IPS-11a (cell line): ENCODE results near the gene MKX.

Source experiments
- H3K4me3 ChIP-seq: one replicate; pipeline ENCODE4 v1.5.1; 2013; ENCODE audit warnings: low read depth, low read length, control low read depth

The MKX gene

GRCh38 chr10:27742195-27743011 lies 3.2 kb downstream of the MKX start:
- peak overlapping the region; percentile 57 for H3K4me3 ChIP-seq

GRCh38 chr10:27741173-27742091 lies 4.2 kb downstream of the MKX start:
- H3K4me3 ChIP-seq = peak overlapping the region; percentile 57

DNA sequence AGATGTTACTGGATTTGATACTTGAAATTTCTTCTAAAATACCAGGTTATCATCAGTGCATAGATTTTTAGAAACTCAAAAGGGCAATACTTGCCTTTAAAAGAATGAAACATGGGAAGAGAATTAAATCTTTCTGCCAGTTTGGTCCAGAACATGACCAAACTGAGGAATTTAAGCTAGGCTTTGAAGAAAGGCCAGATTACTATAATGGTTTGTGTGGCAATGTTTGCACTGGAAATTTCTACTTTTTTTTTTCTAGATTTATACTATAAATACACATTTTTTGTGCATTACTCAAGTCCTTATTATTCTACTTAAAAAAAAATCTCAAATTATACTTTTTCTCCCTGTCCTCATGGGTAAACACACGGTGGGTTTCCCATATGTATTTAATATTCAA lies 9.2 kb downstream of the MKX start:
- H3K4me3 ChIP-seq = no peak overlapping the region

- no peak overlapping the region for H3K4me3 ChIP-seq
These were observed 15.6 kb downstream of the MKX start for GRCh38 chr10:27730041-27730440.

- no peak overlapping the region for H3K4me3 ChIP-seq
These were observed 17.3 kb downstream of the MKX start for GRCh38 chr10:27728338-27728737.

- H3K4me3 ChIP-seq = no peak overlapping the region
These were observed 21.3 kb downstream of the MKX start for GRCh38 chr10:27724287-27724686.

GRCh38 chr10:27723436-27723835 lies 22.2 kb downstream of the MKX start:
- H3K4me3 ChIP-seq = no peak overlapping the region

DNA sequence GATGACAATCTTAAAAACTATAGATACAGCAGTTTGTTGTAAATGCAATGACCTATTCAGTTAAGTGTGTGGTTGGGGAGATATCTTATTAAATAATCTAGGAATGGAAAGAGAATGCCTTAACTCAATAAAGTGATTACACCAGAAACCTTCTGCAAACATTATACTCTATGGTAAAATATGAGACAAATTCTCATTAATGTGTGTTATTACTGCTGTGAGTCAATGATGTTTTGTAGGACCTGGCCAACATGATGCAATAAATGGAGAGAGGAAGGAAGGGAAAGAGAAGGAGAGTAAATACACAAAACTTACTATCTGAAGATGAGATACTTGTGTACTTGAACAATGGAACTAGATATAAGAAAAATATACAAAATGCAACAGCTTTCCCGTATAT lies 25.1 kb downstream of the MKX start:
- no peak overlapping the region for H3K4me3 ChIP-seq

DNA sequence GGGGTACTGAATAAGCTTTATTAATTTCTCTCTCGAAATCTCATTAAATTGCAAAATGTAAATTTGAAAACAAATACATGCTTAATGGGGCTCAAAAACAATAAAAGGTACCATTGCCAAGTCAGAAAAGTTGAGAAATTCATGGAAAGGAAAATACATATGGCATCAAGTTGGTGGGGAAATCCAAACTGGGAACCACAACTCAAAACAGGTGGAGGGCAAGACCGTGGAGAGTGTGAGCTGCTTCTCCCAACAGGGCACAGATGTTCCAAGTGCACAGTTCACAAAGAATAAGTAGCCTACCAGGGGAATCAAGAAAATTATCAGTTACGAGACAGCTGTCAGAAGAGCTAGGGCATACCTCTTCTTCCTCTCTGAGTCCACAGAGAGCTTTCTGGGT lies 26.6 kb downstream of the MKX start:
- no peak overlapping the region for H3K4me3 ChIP-seq

GRCh38 chr10:27717861-27718260 lies 27.8 kb downstream of the MKX start:
- no peak overlapping the region for H3K4me3 ChIP-seq

DNA sequence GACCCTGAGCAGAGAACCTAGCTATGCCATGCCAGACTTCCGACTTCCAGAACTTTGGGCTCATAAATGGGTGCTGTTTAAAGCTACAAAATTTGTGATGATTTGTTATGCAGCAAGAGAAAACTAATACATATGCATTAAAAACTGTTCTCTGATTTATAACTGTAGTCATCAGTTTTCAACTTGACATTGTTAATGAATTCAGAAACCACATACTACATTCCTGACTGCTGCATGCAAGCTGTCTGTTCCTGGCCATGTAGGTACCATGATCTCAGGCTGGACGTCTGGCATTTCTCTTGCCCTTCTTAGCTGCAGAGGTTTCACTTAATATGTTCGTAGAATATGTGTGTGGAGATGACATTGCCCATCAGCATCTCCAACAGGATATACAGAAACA lies 28.4 kb downstream of the MKX start:
- H3K4me3 ChIP-seq = no peak overlapping the region

DNA sequence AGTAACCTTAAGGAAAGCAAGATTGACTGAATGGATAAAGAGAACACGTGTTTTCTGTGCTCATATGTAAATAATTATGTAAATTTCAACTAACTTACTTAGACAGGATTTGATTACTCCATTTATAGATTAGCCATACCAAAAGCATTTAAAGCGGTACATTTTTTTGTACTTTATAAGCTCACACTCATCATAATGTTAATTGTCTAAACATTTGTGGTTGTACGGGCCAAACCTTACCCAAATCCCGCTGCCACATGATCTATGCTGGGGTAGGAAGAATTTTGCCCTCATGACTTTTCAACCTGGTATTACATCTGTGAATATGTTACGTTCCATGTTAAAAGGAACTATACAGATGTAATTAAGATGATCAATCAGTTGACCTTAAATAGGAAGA lies 29.1 kb downstream of the MKX start:
- H3K4me3 ChIP-seq = no peak overlapping the region

DNA sequence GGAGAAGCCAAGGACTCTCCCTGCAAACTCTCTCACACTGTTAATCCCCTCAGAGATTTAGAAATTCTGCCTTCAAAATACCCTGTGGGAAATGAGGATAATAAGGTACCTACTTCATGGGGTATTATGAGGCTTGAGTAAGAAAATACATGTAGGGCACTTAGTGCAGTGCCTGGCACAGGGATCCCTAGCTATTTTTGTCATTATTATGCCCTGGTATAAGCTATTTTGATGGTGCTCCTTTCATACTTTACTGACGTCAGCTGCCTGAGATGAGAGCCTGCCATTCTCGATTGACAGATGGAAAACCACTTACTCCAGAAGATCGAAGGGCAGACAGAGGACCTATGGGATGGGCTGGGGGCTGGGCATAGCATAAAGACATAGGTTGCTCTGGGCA lies 30.1 kb downstream of the MKX start:
- no peak overlapping the region for H3K4me3 ChIP-seq

DNA sequence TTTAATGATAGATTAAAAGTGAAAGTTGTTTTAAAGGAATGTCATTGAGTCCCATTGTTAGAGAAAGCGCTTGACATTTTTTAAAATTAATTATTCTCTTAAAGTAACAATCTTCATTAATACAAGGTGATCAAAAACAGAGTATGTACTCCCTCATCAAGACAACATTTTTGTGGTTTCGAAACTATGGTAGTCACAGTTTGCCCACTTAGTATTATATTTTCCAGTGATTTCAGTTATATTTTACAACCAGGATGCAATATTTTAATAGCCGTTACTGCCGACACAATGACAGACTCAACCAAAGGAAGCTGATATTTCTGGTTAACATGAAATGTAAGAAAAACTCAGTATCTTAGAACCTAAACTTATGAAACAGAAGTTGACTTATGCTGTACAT lies 31.3 kb downstream of the MKX start:
- no peak overlapping the region for H3K4me3 ChIP-seq

DNA sequence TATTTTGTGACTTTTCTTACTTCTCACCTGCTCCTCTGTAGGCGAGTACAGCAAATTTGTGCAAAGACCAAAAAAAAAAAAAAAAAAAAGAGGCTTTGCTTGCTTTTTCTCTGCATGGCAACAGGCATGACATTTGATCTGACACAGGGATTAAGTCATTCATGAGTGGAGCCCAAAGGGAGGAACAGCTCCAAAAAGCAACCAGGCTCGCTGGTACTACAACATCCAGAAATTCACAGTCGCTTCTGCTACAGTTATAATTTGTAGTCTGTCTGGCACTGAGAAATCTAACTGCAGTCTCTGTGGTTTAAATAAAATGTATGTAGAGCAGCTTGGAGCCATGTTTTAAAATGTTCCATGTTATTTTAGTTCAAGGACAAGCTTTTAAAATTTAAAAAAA lies 31.7 kb downstream of the MKX start:
- H3K4me3 ChIP-seq = no peak overlapping the region

GRCh38 chr10:27710014-27710413 lies 35.6 kb downstream of the MKX start:
- H3K4me3 ChIP-seq = no peak overlapping the region

- H3K4me3 ChIP-seq = no peak overlapping the region
These were observed 36.3 kb downstream of the MKX start for GRCh38 chr10:27709304-27709703.

DNA sequence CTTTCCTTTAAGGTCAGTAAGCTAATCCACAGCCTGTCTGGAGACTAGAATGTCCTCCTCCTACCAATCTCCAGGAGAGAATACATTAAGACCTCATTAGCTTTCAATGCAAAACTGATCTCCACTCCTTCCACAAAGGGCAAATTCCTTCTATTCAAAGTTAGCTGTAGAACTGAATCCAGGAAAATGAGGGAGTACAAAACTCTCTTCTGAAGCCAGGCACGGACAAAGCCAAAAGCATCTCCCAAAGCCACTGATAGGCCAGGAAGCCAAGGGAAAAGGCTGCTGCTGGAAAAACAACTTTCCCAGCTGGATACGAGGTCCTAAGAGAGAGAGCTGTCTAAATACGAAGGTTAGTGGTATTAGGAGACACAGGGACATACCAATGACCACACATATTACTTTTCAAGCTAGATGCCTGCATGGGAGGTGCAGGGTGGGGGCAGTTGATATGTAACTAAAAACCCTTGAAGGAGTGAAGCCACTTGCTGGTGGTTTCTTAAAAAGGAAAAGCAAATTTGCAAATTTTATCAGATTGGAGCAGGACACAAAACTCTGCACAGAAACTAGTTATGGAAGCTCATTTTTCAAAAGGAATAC lies 43.6 kb downstream of the MKX start:
- H3K4me3 ChIP-seq = no peak overlapping the region

DNA sequence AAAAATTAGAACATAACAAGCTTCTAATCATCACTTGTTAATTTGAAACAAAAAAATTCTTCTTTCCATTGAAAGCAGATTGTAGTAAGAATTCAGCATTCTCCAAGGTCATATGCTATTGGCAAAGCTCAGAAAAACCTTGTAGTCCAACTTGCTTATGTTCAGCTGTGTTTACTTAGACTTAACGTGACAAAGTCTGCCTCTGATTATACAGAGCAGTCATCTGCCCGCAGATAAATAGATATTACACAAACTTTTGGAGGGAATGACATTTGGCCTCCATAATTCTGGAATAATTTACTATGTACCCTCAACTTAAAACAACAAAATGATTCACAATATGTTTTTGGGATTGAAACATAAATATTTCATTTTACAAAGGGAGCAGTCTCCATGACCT lies 45.8 kb downstream of the MKX start:
- H3K4me3 ChIP-seq = no peak overlapping the region

DNA sequence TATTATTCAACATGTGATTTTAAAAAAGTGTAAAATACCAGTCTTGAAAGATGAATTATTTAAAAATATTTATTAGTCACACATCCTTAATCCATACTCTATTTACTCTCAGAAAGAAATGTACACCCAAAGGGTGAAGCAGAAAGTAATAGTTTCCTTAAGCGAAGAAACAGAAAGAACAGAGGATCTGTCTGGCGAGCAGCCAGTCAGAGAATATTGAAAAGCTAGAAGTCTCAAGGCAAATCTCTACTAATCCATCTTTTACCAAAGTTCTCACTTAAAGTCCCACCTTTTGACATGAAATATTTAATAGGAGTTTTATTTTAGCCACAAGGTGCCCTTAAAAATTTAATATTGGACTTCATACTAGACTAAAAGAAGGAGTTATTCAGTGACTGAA lies 46.7 kb downstream of the MKX start:
- H3K4me3 ChIP-seq = no peak overlapping the region

DNA sequence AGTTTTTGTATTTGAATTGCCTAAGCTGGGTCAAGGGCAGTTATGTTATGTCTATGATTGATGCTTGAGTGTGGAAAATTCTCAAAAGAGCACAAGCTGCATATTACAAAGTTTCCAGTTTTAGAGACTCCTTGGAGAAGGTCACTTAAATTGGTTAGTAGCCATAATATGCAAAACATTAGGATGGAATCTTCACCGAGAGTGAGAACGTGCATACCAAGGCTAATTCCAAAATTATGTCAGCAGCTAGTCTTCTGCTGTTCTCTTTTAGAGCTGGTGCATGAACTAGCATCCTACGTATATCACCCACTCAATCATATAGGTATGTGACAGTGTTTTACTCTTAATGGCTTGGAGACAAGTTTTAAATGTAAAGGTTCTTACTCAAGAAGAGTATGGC lies 49.2 kb downstream of the MKX start:
- no peak overlapping the region for H3K4me3 ChIP-seq

DNA sequence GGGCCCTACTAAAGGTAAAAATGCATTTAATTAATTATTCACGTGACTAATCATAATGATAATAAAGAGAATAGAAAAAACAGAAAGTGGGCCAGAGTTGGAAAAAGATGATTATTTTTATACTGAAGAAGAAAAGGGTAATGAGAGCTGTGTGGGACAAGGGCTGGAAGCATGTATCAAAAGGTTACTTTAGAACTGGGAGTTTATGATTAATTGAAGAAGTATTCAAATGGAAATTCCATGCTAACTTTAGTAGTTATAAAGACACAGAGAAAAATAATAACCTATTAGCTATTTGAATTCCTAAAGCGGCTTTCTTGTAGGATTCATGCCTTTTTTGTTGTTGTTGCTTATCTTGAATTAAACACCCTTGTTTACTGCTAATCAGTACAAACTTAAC lies 49.9 kb downstream of the MKX start:
- no peak overlapping the region for H3K4me3 ChIP-seq
